MCF 10A (cell line): ENCODE data around the gene SEMA5A. TPM values are rescaled to one million over a fixed set of nuclear protein-coding genes. Genes with fewer than 3 reads are reported as not detected.

Experiments used
- BruUV-seq: library from RNA; stranded (reverse); fragments of 400-500 nt; replicated peaks from 2 replicates; lab custom pipeline; 2021; lab: Mats Ljungman, UMichigan
- CTCF ChIA-PET: fragments of 300-600 bp; sonication (Branson Sonifier 250); formaldehyde crosslinking; extraction: SDS; loops from one replicate; lab custom pipeline; 2021; ENCODE audit warnings: antibody characterized with exemption, inconsistent platforms; lab: Yijun Ruan, JAX
- POLR2A ChIA-PET: fragments of 300-600, 350-650 bp; sonication (Branson Sonifier 250); formaldehyde crosslinking; extraction: SDS; loops from one replicate; lab custom pipeline; 2020; ENCODE audit warnings: antibody characterized with exemption, inconsistent platforms; lab: Yijun Ruan, JAX
- DNase-seq: peaks from one replicate; pipeline ENCODE4 v3.0.0-alpha.2; 2018; ENCODE audit not compliant: unreplicated experiment
- H3K27ac Mint-ChIP-seq: one replicate; pipeline ENCODE4 v1.8.0; 2022; ENCODE audit warnings: mild to moderate bottlenecking, low read depth, mixed read lengths; ENCODE audit not compliant: unreplicated experiment
- H3K27me3 Mint-ChIP-seq: one replicate; pipeline ENCODE4 v1.8.0; 2022; ENCODE audit warnings: mixed read lengths; ENCODE audit not compliant: insufficient read depth, unreplicated experiment
- H3K36me3 Mint-ChIP-seq: one replicate; pipeline ENCODE4 v1.8.0; 2022; ENCODE audit warnings: mild to moderate bottlenecking, moderate library complexity, mixed read lengths; ENCODE audit not compliant: insufficient read depth, unreplicated experiment
- H3K4me1 Mint-ChIP-seq: one replicate; pipeline ENCODE4 v1.8.0; 2022; ENCODE audit warnings: mixed read lengths; ENCODE audit not compliant: insufficient read depth, unreplicated experiment
- H3K4me3 Mint-ChIP-seq: one replicate; pipeline ENCODE4 v1.8.0; 2022; ENCODE audit warnings: mild to moderate bottlenecking, moderate library complexity, mixed read lengths; ENCODE audit not compliant: unreplicated experiment
- H3K9me3 Mint-ChIP-seq: one replicate; pipeline ENCODE4 v1.8.0; 2022; ENCODE audit warnings: mixed read lengths; ENCODE audit not compliant: unreplicated experiment
- CTCF ChIP-seq: fragments of 200-600 bp; IDR thresholded peaks from one replicate; pipeline ENCODE4 v1.8.0; 2022; ENCODE audit warnings: antibody characterized with exemption, mild to moderate bottlenecking; ENCODE audit not compliant: unreplicated experiment
- intact Hi-C: fragments of 100-400 bp; cut with micrococcal nuclease; formaldehyde crosslinking; loops from 2 replicates; pipeline ENCODE4 v1.14.1; 2022
- total RNA-seq: library from RNA; stranded (reverse); gene quantifications from 2 replicates; pipeline ENCODE4 v1.2.3, GENCODE V29; 2022

Gene SEMA5A
- total RNA-seq, 1 experiment from 2014 or later = 1.2 TPM

GRCh38 chr5:9015260-9015936, 530.5 kb downstream of the SEMA5A start:
- no TSS peak for BruUV-seq
- Mint-ChIP-seq H3K4me3 (no peak overlapping the region), H3K27ac (no peak overlapping the region), H3K9me3 (no peaks in the 10 kb centered on the region), H3K4me1 (peaks cover 11% of the 10 kb centered on the region), H3K36me3 (no peaks in the 10 kb centered on the region), H3K27me3 (no peaks in the 10 kb centered on the region)
- no peak for DNase-seq
- ChIA-PET CTCF (no interaction called here), POLR2A (interaction anchor here (0.6 kb wide), 2 partner anchors 74 to 159 kb away, joined by 3 read pairs; no protein-coding TSS in a partner anchor)
- no peak for TF ChIP-seq CTCF
- intact Hi-C loops = no loop called here

GRCh38 chr5:9013147-9013546, 532.7 kb downstream of the SEMA5A start:
- H3K9me3 Mint-ChIP-seq = no peaks in the 10 kb centered on the region
- DNase-seq = no peak

DNA sequence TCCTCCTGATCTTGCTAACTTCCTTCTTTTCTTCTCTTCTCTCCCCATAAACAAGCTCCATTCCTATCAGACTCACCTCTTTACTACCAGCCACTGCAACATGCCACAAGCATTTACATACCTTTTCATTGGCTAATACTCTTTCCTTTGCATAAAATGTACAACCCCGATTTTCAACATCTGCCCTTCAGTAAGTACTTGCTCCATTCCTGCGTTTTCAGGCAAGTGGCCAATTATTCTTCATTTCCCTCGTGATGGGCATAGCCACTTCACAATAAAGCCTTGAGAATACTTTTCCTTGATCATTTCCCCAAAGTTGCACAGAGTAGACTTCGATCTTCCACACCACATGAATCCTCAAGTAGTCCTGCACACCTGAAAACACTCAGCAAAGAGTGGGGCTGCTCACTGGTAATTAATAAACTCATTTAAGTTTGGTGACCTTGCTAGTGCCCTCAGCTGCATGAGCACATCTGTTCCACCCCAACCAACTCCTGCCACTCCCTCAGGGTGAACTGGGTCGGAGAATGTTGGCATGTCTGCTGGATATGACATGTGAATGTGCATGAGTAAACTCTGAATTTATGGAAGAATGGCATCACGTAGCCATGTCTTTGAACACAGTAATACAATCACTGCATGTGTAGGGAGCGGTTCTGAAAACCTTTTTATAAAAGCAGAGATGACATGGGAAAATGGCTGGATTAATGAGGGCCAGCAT, 535.8 kb downstream of the SEMA5A start:
- Mint-ChIP-seq H3K36me3 (no peaks in the 10 kb centered on the region), H3K4me1 (peaks cover 28% of the 10 kb centered on the region), H3K4me3 (no peak overlapping the region), H3K27ac (peak overlapping the region; percentile 60), H3K27me3 (no peaks in the 10 kb centered on the region), H3K9me3 (no peaks in the 10 kb centered on the region)
- peak; percentile 52 for DNase-seq
- ChIA-PET POLR2A (interaction anchor here (0.6 to 0.7 kb wide), 2 partner anchors 151 to 279 kb away, joined by 3 read pairs; no protein-coding TSS in a partner anchor), CTCF (interaction anchor here (0.6 kb wide), 1 partner anchor 487 kb away, joined by 4 read pairs; no protein-coding TSS in a partner anchor)
- TF ChIP-seq CTCF = no peak
- intact Hi-C loops = no loop called here
- no TSS peak for BruUV-seq

More at GRCh38 chr5:9013147-9013546, 532.7 kb downstream of the SEMA5A start:
- Mint-ChIP-seq H3K4me3 (no peak overlapping the region), H3K27me3 (no peaks in the 10 kb centered on the region), H3K4me1 (peaks cover 28% of the 10 kb centered on the region), H3K27ac (no peak overlapping the region), H3K36me3 (no peaks in the 10 kb centered on the region)
- TF ChIP-seq CTCF = no peak
- ChIA-PET POLR2A (interaction anchor here (0.5 to 1.6 kb wide), 6 partner anchors 19 to 1409 kb away, joined by 3 to 5 read pairs (median 3); no protein-coding TSS in a partner anchor), CTCF (interaction anchor here (1.2 to 1.5 kb wide), 2 partner anchors 33 to 105 kb away, joined by 3 to 4 read pairs; no protein-coding TSS in a partner anchor)
- intact Hi-C loops = no loop called here
- no TSS peak for BruUV-seq
